Heart right ventricle (tissue), 16 donors: ENCODE measurements around the gene DDX24. TPM values are rescaled to one million over a fixed set of nuclear protein-coding genes. Genes with fewer than 3 reads are reported as not detected.
A peak's percentile ranks its signal among the peaks of the same experiment; 100 is the strongest.

Experiments used
- ATAC-seq, 8 donors: fragments of 200-7000 bp; cut with Tn5 transposase; one replicate each; pipeline ENCODE4 v1.9.1; 2020; ENCODE audit warnings: mild to moderate bottlenecking in 8 of 8, moderate library complexity in 8 of 8, moderate number of reproducible peaks in 1 of 8
- DNase-seq, 2 donors: peaks; one replicate each; pipeline ENCODE4 v3.0.0-alpha.2; 2020
- H3K27ac ChIP-seq, 10 donors: fragments of 200-600 bp; sonication (generic) in 2 of 10; one replicate each; pipeline versions ENCODE4 v1.5.0 to v1.8.0; 2020 to 2022; ENCODE audit warnings: mild to moderate bottlenecking in 3 of 10
- H3K27me3 ChIP-seq, 7 donors: fragments of 200-600 bp; one replicate each; pipeline ENCODE4 v1.8.0; 2021 to 2022; ENCODE audit warnings: mild to moderate bottlenecking in 2 of 7
- H3K36me3 ChIP-seq, 9 donors: fragments of 200-600 bp; sonication (generic) in 1 of 9; one replicate each; pipeline versions ENCODE4 v1.5.0 to v1.8.0; 2020 to 2022; ENCODE audit warnings: mild to moderate bottlenecking in 2 of 9
- H3K4me1 ChIP-seq, 9 donors: fragments of 200-600 bp; sonication (generic) in 1 of 9; one replicate each; pipeline versions ENCODE4 v1.5.0 to v1.8.0; 2020 to 2022; ENCODE audit warnings: mild to moderate bottlenecking in 4 of 9
- H3K4me3 ChIP-seq, 10 donors: fragments of 200-600 bp; sonication (generic) in 2 of 10; one replicate each; pipeline versions ENCODE4 v1.5.0 to v1.8.0; 2020 to 2022; ENCODE audit warnings: mild to moderate bottlenecking in 7 of 10, moderate library complexity in 2 of 10
- H3K9me3 ChIP-seq, 11 donors: fragments of 200-600 bp in 10 of 11; sonication (generic) in 2 of 11; one replicate each; pipeline versions ENCODE4 v1.5.0 to v1.8.0; 2013 to 2022; ENCODE audit warnings: mild to moderate bottlenecking in 2 of 11, control low read depth in 1 of 11, moderate library complexity in 1 of 11
- WGBS, 2 donors: extraction: QIAGEN DNeasy Blood & Tissue Kit; methylation state at CpG; one replicate each; pipeline ENCODE4 v1.1.7; 2013; ENCODE audit warnings: inconsistent platforms in 1 of 2; 5-methylcytosine and 5-hydroxymethylcytosine counted together
- intact Hi-C, 10 donors: fragments of 100-400 bp; cut with DNase I; formaldehyde crosslinking; loops; one replicate each; pipeline versions ENCODE4 v1.11.1 to v1.14.2; 2022
- polyA plus RNA-seq, 2 donors: library from polyadenylated mRNA; stranded (reverse); fragments of 200-250 nt; gene quantifications; one replicate each; pipeline ENCODE4 v1.2.3, GENCODE V29; 2013
- total RNA-seq, 10 donors: library from RNA; stranded (reverse); fragmentation: NEBNext Ultra II Directional in 3 of 10; extraction: Animal tissue kit (Norgen Biotek cat#: 25700) in 3 of 10; gene quantifications; one replicate each; pipeline versions ENCODE4 v1.2.1 to v1.2.4, GENCODE V29; 2021 to 2023
- TF ChIP-seq, protein P1 (sequence below), 9 donors: fragments of 200-600 bp; sonication (generic) in 2 of 9; IDR thresholded peaks; one replicate each; pipeline versions ENCODE4 v1.5.0 to v1.8.0; 2021 to 2022; ENCODE audit warnings: antibody characterized with exemption in 9 of 9, mild to moderate bottlenecking in 5 of 9, moderate library complexity in 1 of 9
- donor health status: Arrhythmogenic right ventricular cardiomyopathy.
- donor health status: ischemic (EF 13 %, LVEDD 7.1; RV severe dilation, severe dysfunction).
- donor health status: healthy with polysubstance abuse.
- donor health status: DM: no; HTN: yes; CAD: no.
- donor health status: DM: no; HTN: no; CAD: no.
- donor health status: ischemic (EF 25% LVEDD 6.9; RV normal size, moderate dysfunction).
- donor health status: ischemic (EF 25% LVEDD 5.7; RV mildly dilated, moderate dysfunction).
- donor health status: healthy.
- donor health status: DM: yes; HTN: yes; CAD: no.
- donor health status: Ischemic cardiomyopathy.
- donor health status: ischemic (EF 35%, LVEDD 5.7; RV mildly dilated, moderate dysfunction).
- donor health status: nonischemic (EF 11% LVEDD 7.7; RV severe dilation, severe dysfunction).
- donor health status: DM: yes; HTN: yes; CAD: no.
- donor health status: PGD.
- donor health status: ischemic (EF 29% LVEDD 5.4; RV normal size, mild dysfunction).
- donor health status: nonischemic (EF 23%, LVEDD 6.1; RV moderate dilation, normal function).

Gene DDX24
- total and polyA plus RNA-seq, 12 donors, result 94.1 to 269 (median 234) TPM

- TF ChIP-seq, protein P1, sequence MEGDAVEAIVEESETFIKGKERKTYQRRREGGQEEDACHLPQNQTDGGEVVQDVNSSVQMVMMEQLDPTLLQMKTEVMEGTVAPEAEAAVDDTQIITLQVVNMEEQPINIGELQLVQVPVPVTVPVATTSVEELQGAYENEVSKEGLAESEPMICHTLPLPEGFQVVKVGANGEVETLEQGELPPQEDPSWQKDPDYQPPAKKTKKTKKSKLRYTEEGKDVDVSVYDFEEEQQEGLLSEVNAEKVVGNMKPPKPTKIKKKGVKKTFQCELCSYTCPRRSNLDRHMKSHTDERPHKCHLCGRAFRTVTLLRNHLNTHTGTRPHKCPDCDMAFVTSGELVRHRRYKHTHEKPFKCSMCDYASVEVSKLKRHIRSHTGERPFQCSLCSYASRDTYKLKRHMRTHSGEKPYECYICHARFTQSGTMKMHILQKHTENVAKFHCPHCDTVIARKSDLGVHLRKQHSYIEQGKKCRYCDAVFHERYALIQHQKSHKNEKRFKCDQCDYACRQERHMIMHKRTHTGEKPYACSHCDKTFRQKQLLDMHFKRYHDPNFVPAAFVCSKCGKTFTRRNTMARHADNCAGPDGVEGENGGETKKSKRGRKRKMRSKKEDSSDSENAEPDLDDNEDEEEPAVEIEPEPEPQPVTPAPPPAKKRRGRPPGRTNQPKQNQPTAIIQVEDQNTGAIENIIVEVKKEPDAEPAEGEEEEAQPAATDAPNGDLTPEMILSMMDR (IDR thresholded peaks at IDR 0.05), result no peak
- Histone ChIP-seq H3K9me3 (no peaks in the 10 kb centered on the region), H3K36me3 (no peaks in the 10 kb centered on the region), H3K4me3 (no peak overlapping the region), H3K27ac (no peak overlapping the region), H3K4me1 (peaks cover 4 to 39% (median 21%) of the 10 kb centered on the region in 9 donors), H3K27me3 (peaks cover 0 to 22% (median 0%) of the 10 kb centered on the region in 7 donors)
- ATAC-seq (peak in 3 of 8 donors; percentile 6 to 13 (median 8)), DNase-seq (no peak)
- 60 to 61% methylated on average over 13 of the region's 13 CpGs for WGBS, 2 donors
- intact Hi-C loops, result loop anchor here in 9 of 10 donors (1.0 to 10.0 kb wide), 7 partner anchors 44 to 349 kb away; no protein-coding TSS in a partner anchor
These were observed 80.0 kb downstream of the DDX24 start for GRCh38 chr14:94001016-94001415.

GRCh38 chr14:94000267-94000666 lies 80.7 kb downstream of the DDX24 start:
- no peak for DNase-seq
- WGBS, 2 donors, result 87 to 90% methylated on average over 6 of the region's 6 CpGs
- TF ChIP-seq, protein P1 (IDR thresholded peaks at IDR 0.05), result no peak
- H3K27ac ChIP-seq, result no peak overlapping the region
- peaks cover 7 to 46% (median 26%) of the 10 kb centered on the region in 9 donors for H3K4me1 ChIP-seq
- no peak overlapping the region for H3K4me3 ChIP-seq
- intact Hi-C loops, result loop anchor here in 8 of 10 donors (2.0 to 10.0 kb wide), 6 partner anchors 43 to 348 kb away; no protein-coding TSS in a partner anchor
- no peaks in the 10 kb centered on the region for H3K9me3 ChIP-seq
- ATAC-seq, result no peak
- no peaks in the 10 kb centered on the region for H3K36me3 ChIP-seq
- peaks cover 0 to 16% (median 0%) of the 10 kb centered on the region in 7 donors for H3K27me3 ChIP-seq

GRCh38 chr14:93999573-93999972 lies 81.4 kb downstream of the DDX24 start:
- DNase-seq (no peak), ATAC-seq (no peak)
- intact Hi-C loops, result no loop called here
- TF ChIP-seq, protein P1 (IDR thresholded peaks at IDR 0.05), result no peak
- no peak overlapping the region for H3K27ac ChIP-seq
- WGBS, 2 donors, result 64 to 65% methylated on average over 8 of the region's 8 CpGs
- H3K36me3 ChIP-seq, result no peaks in the 10 kb centered on the region
- H3K4me1 ChIP-seq, result peaks cover 9 to 53% (median 31%) of the 10 kb centered on the region in 9 donors
- no peak overlapping the region for H3K4me3 ChIP-seq
- H3K9me3 ChIP-seq, result no peaks in the 10 kb centered on the region
- peaks cover 0 to 16% (median 0%) of the 10 kb centered on the region in 7 donors for H3K27me3 ChIP-seq

DNA sequence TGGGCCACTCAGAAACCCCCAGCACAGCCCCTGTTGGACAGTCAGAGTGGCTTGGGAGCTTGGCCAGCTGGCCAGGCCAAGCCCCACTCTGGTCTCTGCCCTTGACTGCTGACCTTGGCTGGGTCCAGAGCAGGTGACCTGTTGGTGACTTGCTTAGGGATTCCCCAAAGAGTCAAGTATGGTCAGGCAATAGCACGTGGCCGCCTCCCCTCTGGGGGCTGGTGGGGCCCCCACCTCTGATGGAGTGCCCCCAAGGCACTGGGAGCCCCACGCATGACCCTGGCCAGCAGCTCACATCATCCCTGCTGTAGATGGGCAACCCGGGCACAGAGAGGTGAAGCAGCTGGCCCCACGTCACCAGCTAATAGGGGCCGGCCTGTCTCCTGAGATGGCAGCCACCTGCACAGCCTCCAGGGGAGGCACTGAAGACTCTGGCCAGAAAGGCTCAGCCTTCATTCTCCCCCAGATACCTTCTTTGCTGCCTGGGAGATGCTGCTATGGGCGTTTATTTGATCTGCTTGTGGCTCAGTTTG lies 82.1 kb downstream of the DDX24 start:
- intact Hi-C loops, result no loop called here

More for the DNA sequence above, 82.1 kb downstream of the DDX24 start:
- 77 to 78% methylated on average over 7 of the region's 7 CpGs for WGBS, 2 donors
- Histone ChIP-seq H3K9me3 (no peaks in the 10 kb centered on the region), H3K27ac (peak overlapping the region in 2 of 10 donors; percentile 3 to 43), H3K36me3 (no peaks in the 10 kb centered on the region), H3K4me1 (peaks cover 9 to 55% (median 31%) of the 10 kb centered on the region in 9 donors), H3K4me3 (no peak overlapping the region), H3K27me3 (peaks cover 0 to 16% (median 0%) of the 10 kb centered on the region in 7 donors)
- ATAC-seq (peak in 2 of 8 donors; percentile 5 to 6), DNase-seq (no peak)
- TF ChIP-seq, protein P1 (IDR thresholded peaks at IDR 0.05), result no peak

Other genes starting within 250 kb of the DDX24 start
- not detected for gene FAM181A, start 153.9 kb downstream of the DDX24 start, total RNA-seq
- gene FAM181A, start 153.9 kb downstream of the DDX24 start, polyA plus RNA-seq, result not detected
- gene ASB2, start 104.6 kb downstream of the DDX24 start, total RNA-seq, result 100 to 1,000 TPM in 9 of 10 donors, 10 to 100 TPM in 1; 85.7 to 253 (median 168) TPM
- 100 to 1,000 TPM in 1 of 2 donors, 10 to 100 TPM in 1; 19.6 to 374 TPM for gene ASB2, start 104.6 kb downstream of the DDX24 start, polyA plus RNA-seq
- gene CCDC197, start 83.9 kb downstream of the DDX24 start, total RNA-seq, result 1 to 10 TPM in 3 of 10 donors, under 1 TPM in 6, not detected in 1; 0.40 to 1.6 (median 0.75) TPM
- gene CCDC197, start 83.9 kb downstream of the DDX24 start, polyA plus RNA-seq, result 1 to 10 TPM in 1 of 2 donors, not detected in 1; 1.3 TPM
- under 1 TPM in 9 of 10 donors, not detected in 1; 0.07 to 0.37 (median 0.15) TPM for gene OTUB2, start 54.9 kb downstream of the DDX24 start, total RNA-seq
- gene OTUB2, start 54.9 kb downstream of the DDX24 start, polyA plus RNA-seq, result under 1 TPM; 0.22 to 0.29 TPM
- 10 to 100 TPM in 9 of 10 donors, 1 to 10 TPM in 1; 7.7 to 23.9 (median 16.2) TPM for gene IFI27L1, start 108 bp upstream of the DDX24 start, total RNA-seq
- gene IFI27L1, start 108 bp upstream of the DDX24 start, polyA plus RNA-seq, result 10 to 100 TPM; 28.8 to 47.4 TPM
- 100 to 1,000 TPM in 8 of 10 donors, 10 to 100 TPM in 2; 76.5 to 473 (median 148) TPM for gene IFI27, start 29.5 kb upstream of the DDX24 start, total RNA-seq
- 100 to 1,000 TPM; 719 to 721 TPM for gene IFI27, start 29.5 kb upstream of the DDX24 start, polyA plus RNA-seq
- gene IFI27L2, start 48.4 kb upstream of the DDX24 start, total RNA-seq, result 10 to 100 TPM; 41.5 to 92.9 (median 63.2) TPM
- 100 to 1,000 TPM in 1 of 2 donors, 10 to 100 TPM in 1; 83.3 to 122 TPM for gene IFI27L2, start 48.4 kb upstream of the DDX24 start, polyA plus RNA-seq
- gene PPP4R4, start 93.1 kb upstream of the DDX24 start, total RNA-seq, result under 1 TPM in 5 of 10 donors, not detected in 5; 0.13 to 0.46 (median 0.31) TPM
- under 1 TPM; 0.22 to 0.94 TPM for gene PPP4R4, start 93.1 kb upstream of the DDX24 start, polyA plus RNA-seq
- not detected for gene SERPINA10, start 212.1 kb upstream of the DDX24 start, total RNA-seq
- gene SERPINA10, start 212.1 kb upstream of the DDX24 start, polyA plus RNA-seq, result not detected
- not detected for gene SERPINA6, start 242.1 kb upstream of the DDX24 start, total RNA-seq
- gene SERPINA6, start 242.1 kb upstream of the DDX24 start, polyA plus RNA-seq, result not detected